ENCODE results near the gene CTSA.

- TF ChIP-seq CBX8 (IDR thresholded peaks at IDR 0.05; ENCODE audit: borderline replicate concordance, extremely low read depth, low read depth, low read length, poor library complexity, severe bottlenecking) (no peak), ZNF140 (CRISPR knock-in tag; IDR thresholded peaks at IDR 0.05) (no peak), MTA2 (IDR thresholded peaks at IDR 0.05; ENCODE audit: low read depth) (no peak), E2F4 (CRISPR knock-in tag; IDR thresholded peaks at IDR 0.05; ENCODE audit: low read depth) (no peak), GABPA (tag; conservative IDR thresholded peaks at IDR 0.05; ENCODE audit: low read depth) (no peak)
Observed at GRCh38 chr20:45843506-45843905, 47.6 kb upstream of the CTSA start.

Measured in K562 (cell line).